ENCODE data around the gene SLC5A6.

- TF ChIP-seq POLR2A (IDR thresholded peaks at IDR 0.05) (no peak), CTCF (IDR thresholded peaks at IDR 0.05) (no peak)
These were observed 9.2 kb downstream of the SLC5A6 start for GRCh38 chr2:27202854-27203253.
